A549 (cell line): ENCODE results near the gene ATP8A2. TPM values are rescaled to one million over a fixed set of nuclear protein-coding genes. Genes with fewer than 3 reads are reported as not detected.

Experiments
- ATAC-seq, 2 experiments: fragments of 200-7000 bp in 1 of 2; fragments of >200 bp in 1 of 2; cut with Nextera tagmentation in 1 of 2; cut with Tn5 transposase in 1 of 2; 3 replicates each; pipeline versions ENCODE4 v1.8.0 to v1.9.1; 2018 to 2020; ENCODE audit warnings: mild to moderate bottlenecking in 1 of 2, moderate library complexity in 1 of 2
- CTCF ChIA-PET: fragments of 300-600 bp; sonication (Branson Sonifier 250); formaldehyde crosslinking; extraction: SDS; loops from one replicate; lab custom pipeline; 2021; ENCODE audit warnings: antibody characterized with exemption, inconsistent platforms; lab: Yijun Ruan, JAX
- POLR2A ChIA-PET: fragments of 350-600 bp; formaldehyde crosslinking; extraction: SDS; loops from one replicate; lab custom pipeline; 2021; ENCODE audit warnings: antibody characterized with exemption, inconsistent platforms; lab: Yijun Ruan, JAX
- DNase-seq, 2 experiments: peaks; one replicate each; pipeline versions ENCODE4 v3.0.0 to v3.0.0-alpha.2; 2011 to 2016; ENCODE audit warnings: low read depth in 1 of 2, low spot score in 1 of 2
- FAIRE-seq: peaks from 2 replicates; lab custom pipeline; 2011; peaks lifted over from hg19 to GRCh38; lab: Jason Lieb, UNC
- H3K27ac ChIP-seq, 2 experiments: fragments of >200 bp; sonication (Bioruptor Twin); formaldehyde crosslinking; 3 replicates each; pipeline ENCODE4 v1.5.1; 2016 to 2017
- H3K4me1 ChIP-seq: fragments of >200 bp; sonication (Bioruptor Twin); formaldehyde crosslinking; 3 replicates; pipeline ENCODE4 v1.6.1; 2016
- H3K4me2 ChIP-seq: fragments of >200 bp; sonication (Bioruptor Twin); formaldehyde crosslinking; 3 replicates; pipeline ENCODE4 v1.6.1; 2016
- H3K4me3 ChIP-seq: fragments of >200 bp; sonication (Bioruptor Twin); formaldehyde crosslinking; 3 replicates; pipeline ENCODE4 v1.5.1; 2016
- H3K9me3 ChIP-seq: fragments of >200 bp; sonication (Bioruptor Twin); formaldehyde crosslinking; 3 replicates; pipeline ENCODE4 v1.6.1; 2016
- BHLHE40 ChIP-seq: IDR thresholded peaks from 2 replicates; pipeline ENCODE4 v1.6.1; 2012; ENCODE audit warnings: low read depth, low read length, inconsistent platforms
- CEBPB ChIP-seq, 2 experiments: fragments of >200 bp in 1 of 2; sonication (Bioruptor Twin) in 1 of 2; formaldehyde crosslinking in 1 of 2; IDR thresholded peaks; 2 replicates each; pipeline ENCODE4 v1.6.1; 2012 to 2016
- CHD4 ChIP-seq: fragments of 200-600 bp; sonication (generic); IDR thresholded peaks from 2 replicates; pipeline ENCODE4 v1.6.1; 2016; ENCODE audit warnings: antibody characterized with exemption, mild to moderate bottlenecking, borderline replicate concordance
- EHF ChIP-seq: fragments of 250-450 bp; sonication (Bioruptor Pico); IDR thresholded peaks from 2 replicates; pipeline ENCODE4 v1.5.0; 2020; ENCODE audit warnings: mild to moderate bottlenecking
- EHMT2 ChIP-seq: fragments of 200-600 bp; sonication (generic); IDR thresholded peaks from 2 replicates; pipeline ENCODE4 v1.6.1; 2016; ENCODE audit warnings: antibody characterized with exemption, low read depth, mild to moderate bottlenecking, moderate library complexity
- FOXS1 ChIP-seq: fragments of 250-450 bp; sonication (Bioruptor Pico); IDR thresholded peaks from 2 replicates; pipeline ENCODE4 v1.5.0; 2020; ENCODE audit warnings: mild to moderate bottlenecking, moderate library complexity
- GATA3 ChIP-seq: IDR thresholded peaks from 2 replicates; pipeline ENCODE4 v1.6.1; 2012; ENCODE audit warnings: borderline replicate concordance
- HDAC2 ChIP-seq: fragments of 200-600 bp; sonication (generic); IDR thresholded peaks from 2 replicates; pipeline ENCODE4 v1.6.1; 2016
- HOXA7 ChIP-seq: fragments of 250-450 bp; sonication (Bioruptor Pico); IDR thresholded peaks from 2 replicates; pipeline ENCODE4 v1.5.0; 2020; ENCODE audit warnings: mild to moderate bottlenecking, moderate library complexity
- HOXB5 ChIP-seq: fragments of 250-450 bp; sonication (Bioruptor Pico); IDR thresholded peaks from 2 replicates; pipeline ENCODE4 v1.5.0; 2020; ENCODE audit warnings: mild to moderate bottlenecking, moderate library complexity
- KDM5A ChIP-seq: fragments of 200-600 bp; sonication (generic); IDR thresholded peaks from 2 replicates; pipeline ENCODE4 v1.6.1; 2016; ENCODE audit warnings: antibody characterized with exemption, mild to moderate bottlenecking
- MYC ChIP-seq: IDR thresholded peaks from 2 replicates; pipeline ENCODE4 v1.6.1; 2012; ENCODE audit warnings: mild to moderate bottlenecking, inconsistent platforms, low read length, improper control_type of control experiment, borderline replicate concordance
- NR3C1 ChIP-seq: fragments of >200 bp; sonication (Bioruptor Twin); formaldehyde crosslinking; IDR thresholded peaks from 3 replicates; pipeline ENCODE4 v1.6.1; 2017
- POLR2A ChIP-seq: IDR thresholded peaks from 2 replicates; pipeline ENCODE4 v1.6.1; 2012; ENCODE audit warnings: mild to moderate bottlenecking, low read length
- RARB ChIP-seq: fragments of 250-450 bp; sonication (Bioruptor Pico); IDR thresholded peaks from 2 replicates; pipeline ENCODE4 v1.8.0; 2021; ENCODE audit warnings: mild to moderate bottlenecking, moderate library complexity
- RFX5 ChIP-seq: fragments of 450-650 bp; IDR thresholded peaks from 2 replicates; pipeline ENCODE4 v1.7.1; 2014; ENCODE audit warnings: antibody characterized with exemption, mild to moderate bottlenecking, moderate library complexity
- RNF2 ChIP-seq: fragments of 200-600 bp; sonication (generic); IDR thresholded peaks from 2 replicates; pipeline ENCODE4 v1.6.1; 2016; ENCODE audit warnings: low read depth, mild to moderate bottlenecking, antibody characterized with exemption, moderate library complexity, borderline replicate concordance
- SMC3 ChIP-seq: fragments of >200 bp; sonication (Bioruptor Twin); formaldehyde crosslinking; IDR thresholded peaks from 3 replicates; pipeline ENCODE4 v1.6.1; 2018; ENCODE audit warnings: inconsistent platforms
- TFCP2L1 ChIP-seq: fragments of 250-450 bp; sonication (Bioruptor Pico); IDR thresholded peaks from 2 replicates; pipeline ENCODE4 v1.5.0; 2021; ENCODE audit warnings: mild to moderate bottlenecking
- TP53 ChIP-seq: fragments of 250-450 bp; sonication (Bioruptor Pico); IDR thresholded peaks from 2 replicates; pipeline ENCODE4 v1.5.0; 2021; ENCODE audit warnings: mild to moderate bottlenecking, moderate library complexity
- ZC3H11A ChIP-seq: fragments of 450-650 bp; IDR thresholded peaks from 2 replicates; pipeline ENCODE4 v1.6.1; 2014; ENCODE audit warnings: antibody characterized with exemption, mild to moderate bottlenecking
- ZFP36 ChIP-seq: fragments of 450-650 bp; IDR thresholded peaks from 2 replicates; pipeline ENCODE4 v1.6.1; 2014; ENCODE audit warnings: borderline replicate concordance; ENCODE audit not compliant: partially characterized antibody
- ZSCAN20 ChIP-seq: fragments of 250-450 bp; sonication (Bioruptor Pico); IDR thresholded peaks from 2 replicates; pipeline ENCODE4 v1.8.0; 2022; ENCODE audit warnings: mild to moderate bottlenecking, moderate library complexity
- WGBS: methylation state at CpG from one replicate; pipeline ENCODE4 v1.1.6; 2017; ENCODE audit errors: missing lambda C conversion rate; 5-methylcytosine and 5-hydroxymethylcytosine counted together
- polyA plus RNA-seq, 4 experiments: library from polyadenylated mRNA; depleted of rRNA in 3 of 4; stranded (reverse); fragments of >200 nt; fragmentation: RNase III in 1 of 4; extraction: RNeasy Plus Mini Kit Qiagen cat#74134 plus additional on column Dnase treatment in 1 of 4; gene quantifications; 2 replicates in 3 of 4; 3 replicates in 1 of 4; pipeline ENCODE4 v1.2.3, GENCODE V29; 2011 to 2017
- TF ChIP-seq, protein P1 (sequence below): fragments of >200 bp; sonication (Bioruptor Twin); formaldehyde crosslinking; IDR thresholded peaks from 2 replicates; pipeline ENCODE4 v1.6.1; 2016
- TF ChIP-seq, protein P2 (sequence below): fragments of >200 bp; sonication (Bioruptor Twin); formaldehyde crosslinking; IDR thresholded peaks from 3 replicates; pipeline ENCODE4 v1.5.1; 2016
- TF ChIP-seq, protein P3 (sequence below): IDR thresholded peaks from 2 replicates; pipeline ENCODE4 v1.6.1; 2012
- TF ChIP-seq, protein P4 (sequence below): fragments of 250-450 bp; sonication (Bioruptor Pico); IDR thresholded peaks from 2 replicates; pipeline ENCODE4 v1.5.0; 2021; ENCODE audit warnings: mild to moderate bottlenecking, moderate library complexity, borderline replicate concordance
- TF ChIP-seq, protein P5 (sequence below): fragments of >200 bp; sonication (Bioruptor Twin); formaldehyde crosslinking; IDR thresholded peaks from 3 replicates; pipeline ENCODE4 v1.6.1; 2016

The ATP8A2 gene
- polyA plus RNA-seq, 2 of the 4 experiments (the other 2 are of a cell fraction), result 0.03 TPM; not detected in 1

DNA sequence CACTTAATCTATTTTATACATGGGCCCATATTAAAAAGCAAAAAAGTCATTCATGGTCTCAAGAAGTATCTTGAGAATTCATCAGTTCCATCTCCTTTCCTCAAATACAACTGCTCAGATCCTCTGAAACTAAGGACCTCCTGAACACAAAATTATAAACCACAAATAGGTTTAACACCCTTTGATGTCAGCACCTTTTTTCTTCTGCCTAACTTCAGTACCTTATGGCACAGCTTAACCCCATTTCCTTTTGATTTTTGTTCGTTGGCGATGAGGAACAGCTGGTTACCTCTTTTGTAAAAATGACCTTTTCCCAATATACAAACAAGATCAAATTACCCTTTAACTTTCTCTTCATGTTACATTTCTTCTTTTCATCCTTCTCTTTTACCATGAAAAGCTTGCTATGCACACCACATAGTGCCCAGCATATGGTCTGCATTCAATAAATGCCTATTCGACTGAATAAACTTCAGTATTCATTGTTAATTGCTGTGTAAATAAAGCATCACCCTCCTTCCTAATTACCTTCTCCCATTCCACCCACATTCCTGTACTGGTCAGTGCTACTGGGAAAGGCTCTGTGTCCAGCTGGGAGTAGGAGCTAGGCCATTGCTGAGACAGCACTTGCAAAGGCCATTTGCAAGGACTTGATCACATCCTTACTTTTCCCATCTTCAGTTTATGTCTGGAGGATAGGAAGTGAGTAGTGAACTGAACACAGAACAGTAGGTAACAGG, 362.1 kb downstream of the ATP8A2 start:
- Histone ChIP-seq H3K4me2 (no peak overlapping the region), H3K4me3 (no peak overlapping the region), H3K27ac (no peak overlapping the region), H3K9me3 (no peaks in the 10 kb centered on the region), H3K4me1 (no peaks in the 10 kb centered on the region)
- WGBS, result 48% methylated on average over 3 of the region's 3 CpGs
- ATAC-seq (no peak), DNase-seq (no peak), FAIRE-seq (no peak)
- ChIA-PET POLR2A (no interaction called here), CTCF (no interaction called here)
- TF ChIP-seq BHLHE40, result no peak
- no peak for TF ChIP-seq ZC3H11A
- no peak for TF ChIP-seq CHD4

DNA sequence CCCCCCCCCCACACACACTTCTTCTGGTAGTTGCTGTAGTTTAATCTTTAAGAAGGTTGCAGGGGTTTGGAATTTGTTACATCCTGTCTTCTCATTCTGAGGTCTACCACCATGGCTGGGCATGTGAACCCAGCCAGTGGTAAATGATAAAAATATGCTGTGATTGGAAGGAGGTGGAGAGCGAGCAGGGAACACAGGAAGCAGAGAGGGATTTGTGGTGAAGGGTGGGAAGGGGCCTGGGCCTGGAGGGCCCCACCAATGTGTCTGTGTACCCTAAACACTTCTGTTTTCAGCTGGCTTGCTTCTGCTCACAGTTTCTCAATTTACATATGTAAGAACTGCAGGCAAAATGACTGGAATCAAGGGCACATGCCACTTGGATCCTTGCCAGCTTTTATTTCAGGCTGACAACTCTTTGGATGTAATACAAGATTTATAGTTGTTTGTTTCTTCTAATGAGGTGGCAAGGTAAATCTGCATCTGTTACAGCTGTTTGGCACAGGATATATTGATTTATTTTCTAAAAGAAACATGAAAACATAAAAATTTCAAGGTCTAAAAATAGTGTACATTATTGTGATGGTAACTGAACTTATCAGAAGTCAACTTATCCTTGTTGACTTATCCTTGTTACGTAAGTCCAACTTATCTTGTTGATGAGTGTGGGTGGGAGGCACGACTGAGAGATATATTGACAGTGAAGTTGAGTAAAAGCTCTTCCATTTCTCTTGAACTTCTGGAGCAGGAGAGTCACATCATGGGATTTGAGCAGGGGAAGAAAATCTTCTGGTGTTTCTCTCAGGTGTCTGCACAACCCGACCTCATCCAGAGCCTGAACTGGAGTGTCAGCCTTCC, 366.8 kb downstream of the ATP8A2 start:
- ChIA-PET POLR2A (no interaction called here), CTCF (interaction anchor here (0.8 kb wide), 1 partner anchor 19 kb away, joined by 3 read pairs; no protein-coding TSS in a partner anchor)
- Histone ChIP-seq H3K4me2 (no peak overlapping the region), H3K4me1 (no peaks in the 10 kb centered on the region), H3K4me3 (no peak overlapping the region), H3K27ac (no peak overlapping the region), H3K9me3 (no peaks in the 10 kb centered on the region)
- no peak for DNase-seq
- ATAC-seq, result no peak
- no peak for TF ChIP-seq HOXB5 (CRISPR knock-in tag)
- no peak for TF ChIP-seq ZC3H11A
- TF ChIP-seq TP53, result no peak
- TF ChIP-seq, protein P1, sequence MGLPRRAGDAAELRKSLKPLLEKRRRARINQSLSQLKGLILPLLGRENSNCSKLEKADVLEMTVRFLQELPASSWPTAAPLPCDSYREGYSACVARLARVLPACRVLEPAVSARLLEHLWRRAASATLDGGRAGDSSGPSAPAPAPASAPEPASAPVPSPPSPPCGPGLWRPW, result no peak
- no peak for TF ChIP-seq POLR2A
- TF ChIP-seq, protein P2, sequence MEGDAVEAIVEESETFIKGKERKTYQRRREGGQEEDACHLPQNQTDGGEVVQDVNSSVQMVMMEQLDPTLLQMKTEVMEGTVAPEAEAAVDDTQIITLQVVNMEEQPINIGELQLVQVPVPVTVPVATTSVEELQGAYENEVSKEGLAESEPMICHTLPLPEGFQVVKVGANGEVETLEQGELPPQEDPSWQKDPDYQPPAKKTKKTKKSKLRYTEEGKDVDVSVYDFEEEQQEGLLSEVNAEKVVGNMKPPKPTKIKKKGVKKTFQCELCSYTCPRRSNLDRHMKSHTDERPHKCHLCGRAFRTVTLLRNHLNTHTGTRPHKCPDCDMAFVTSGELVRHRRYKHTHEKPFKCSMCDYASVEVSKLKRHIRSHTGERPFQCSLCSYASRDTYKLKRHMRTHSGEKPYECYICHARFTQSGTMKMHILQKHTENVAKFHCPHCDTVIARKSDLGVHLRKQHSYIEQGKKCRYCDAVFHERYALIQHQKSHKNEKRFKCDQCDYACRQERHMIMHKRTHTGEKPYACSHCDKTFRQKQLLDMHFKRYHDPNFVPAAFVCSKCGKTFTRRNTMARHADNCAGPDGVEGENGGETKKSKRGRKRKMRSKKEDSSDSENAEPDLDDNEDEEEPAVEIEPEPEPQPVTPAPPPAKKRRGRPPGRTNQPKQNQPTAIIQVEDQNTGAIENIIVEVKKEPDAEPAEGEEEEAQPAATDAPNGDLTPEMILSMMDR, result no peak
- no peak for TF ChIP-seq SMC3
- no peak for TF ChIP-seq KDM5A
- TF ChIP-seq RFX5, result no peak
- no peak for TF ChIP-seq FOXS1 (CRISPR knock-in tag)
- no peak for TF ChIP-seq RARB (CRISPR knock-in tag)
- TF ChIP-seq HDAC2, result no peak
- TF ChIP-seq GATA3, result no peak
- TF ChIP-seq, protein P3, sequence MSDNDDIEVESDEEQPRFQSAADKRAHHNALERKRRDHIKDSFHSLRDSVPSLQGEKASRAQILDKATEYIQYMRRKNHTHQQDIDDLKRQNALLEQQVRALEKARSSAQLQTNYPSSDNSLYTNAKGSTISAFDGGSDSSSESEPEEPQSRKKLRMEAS, result no peak
- no peak for TF ChIP-seq EHF (CRISPR knock-in tag)
- TF ChIP-seq HOXA7 (CRISPR knock-in tag), result no peak
- no peak for FAIRE-seq
- WGBS, result 4% methylated on average over 4 of the region's 4 CpGs

DNA sequence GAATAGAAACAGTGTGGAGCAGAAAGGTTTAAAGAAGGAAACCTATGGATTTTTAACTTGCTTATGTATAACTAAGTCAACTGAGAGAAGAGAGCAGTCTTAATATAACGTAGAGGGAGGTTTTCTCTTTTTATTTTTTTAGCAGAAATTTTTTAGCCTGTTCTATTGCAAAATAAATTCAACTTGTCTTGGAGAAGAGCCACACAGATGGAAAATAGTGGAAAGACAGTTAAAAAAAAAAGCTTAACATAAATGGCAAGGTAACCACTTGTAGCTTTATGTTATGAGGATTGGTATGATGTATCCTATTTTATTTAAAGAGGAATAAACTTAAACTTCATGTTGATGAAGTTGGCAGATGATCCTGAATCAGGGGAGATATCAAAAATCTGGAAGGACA, 367.6 kb downstream of the ATP8A2 start:
- no peak overlapping the region for H3K4me3 ChIP-seq
- H3K27ac ChIP-seq, result no peak overlapping the region
- no peak overlapping the region for H3K4me2 ChIP-seq
- ChIA-PET CTCF (interaction anchor here (0.8 kb wide), 1 partner anchor 20 kb away, joined by 3 read pairs; no protein-coding TSS in a partner anchor), POLR2A (no interaction called here)
- H3K9me3 ChIP-seq, result no peaks in the 10 kb centered on the region
- FAIRE-seq, result no peak
- no peak for DNase-seq
- H3K4me1 ChIP-seq, result no peaks in the 10 kb centered on the region
- no peak for ATAC-seq
- WGBS, result 0% methylated on average over 1 of the region's 1 CpG
- TF ChIP-seq, protein P4, sequence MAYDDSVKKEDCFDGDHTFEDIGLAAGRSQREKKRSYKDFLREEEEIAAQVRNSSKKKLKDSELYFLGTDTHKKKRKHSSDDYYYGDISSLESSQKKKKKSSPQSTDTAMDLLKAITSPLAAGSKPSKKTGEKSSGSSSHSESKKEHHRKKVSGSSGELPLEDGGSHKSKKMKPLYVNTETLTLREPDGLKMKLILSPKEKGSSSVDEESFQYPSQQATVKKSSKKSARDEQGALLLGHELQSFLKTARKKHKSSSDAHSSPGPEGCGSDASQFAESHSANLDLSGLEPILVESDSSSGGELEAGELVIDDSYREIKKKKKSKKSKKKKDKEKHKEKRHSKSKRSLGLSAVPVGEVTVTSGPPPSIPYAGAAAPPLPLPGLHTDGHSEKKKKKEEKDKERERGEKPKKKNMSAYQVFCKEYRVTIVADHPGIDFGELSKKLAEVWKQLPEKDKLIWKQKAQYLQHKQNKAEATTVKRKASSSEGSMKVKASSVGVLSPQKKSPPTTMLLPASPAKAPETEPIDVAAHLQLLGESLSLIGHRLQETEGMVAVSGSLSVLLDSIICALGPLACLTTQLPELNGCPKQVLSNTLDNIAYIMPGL (CRISPR knock-in tag), result no peak
- TF ChIP-seq ZFP36, result no peak
- TF ChIP-seq, protein P3, result no peak
- TF ChIP-seq, protein P1, result no peak
- TF ChIP-seq HDAC2, result no peak
- TF ChIP-seq CEBPB (IDR thresholded peaks at IDR 0.05), result no peak
- no peak for TF ChIP-seq EHMT2
- no peak for TF ChIP-seq TFCP2L1 (CRISPR knock-in tag)
- TF ChIP-seq ZSCAN20 (CRISPR knock-in tag), result no peak
- no peak for TF ChIP-seq NR3C1
- no peak for TF ChIP-seq RNF2
- TF ChIP-seq, protein P5, sequence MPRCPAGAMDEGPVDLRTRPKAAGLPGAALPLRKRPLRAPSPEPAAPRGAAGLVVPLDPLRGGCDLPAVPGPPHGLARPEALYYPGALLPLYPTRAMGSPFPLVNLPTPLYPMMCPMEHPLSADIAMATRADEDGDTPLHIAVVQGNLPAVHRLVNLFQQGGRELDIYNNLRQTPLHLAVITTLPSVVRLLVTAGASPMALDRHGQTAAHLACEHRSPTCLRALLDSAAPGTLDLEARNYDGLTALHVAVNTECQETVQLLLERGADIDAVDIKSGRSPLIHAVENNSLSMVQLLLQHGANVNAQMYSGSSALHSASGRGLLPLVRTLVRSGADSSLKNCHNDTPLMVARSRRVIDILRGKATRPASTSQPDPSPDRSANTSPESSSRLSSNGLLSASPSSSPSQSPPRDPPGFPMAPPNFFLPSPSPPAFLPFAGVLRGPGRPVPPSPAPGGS, result no peak
- no peak for TF ChIP-seq MYC
- TF ChIP-seq CHD4, result no peak
